Measurements from ENCODE around the gene DNAH17.

- TF ChIP-seq CTCF (conservative IDR thresholded peaks at IDR 0.05; ENCODE audit: low read depth, low read length) (no peak), EZH2 (IDR thresholded peaks at IDR 0.05; ENCODE audit: borderline replicate concordance, low read depth, low read length, poor library complexity, severe bottlenecking) (no peak)
Measured at GRCh38 chr17:78474614-78475146, 102.5 kb downstream of the DNAH17 start.
